Measurements from ENCODE around the gene NINJ1.

The NINJ1 gene

DNA sequence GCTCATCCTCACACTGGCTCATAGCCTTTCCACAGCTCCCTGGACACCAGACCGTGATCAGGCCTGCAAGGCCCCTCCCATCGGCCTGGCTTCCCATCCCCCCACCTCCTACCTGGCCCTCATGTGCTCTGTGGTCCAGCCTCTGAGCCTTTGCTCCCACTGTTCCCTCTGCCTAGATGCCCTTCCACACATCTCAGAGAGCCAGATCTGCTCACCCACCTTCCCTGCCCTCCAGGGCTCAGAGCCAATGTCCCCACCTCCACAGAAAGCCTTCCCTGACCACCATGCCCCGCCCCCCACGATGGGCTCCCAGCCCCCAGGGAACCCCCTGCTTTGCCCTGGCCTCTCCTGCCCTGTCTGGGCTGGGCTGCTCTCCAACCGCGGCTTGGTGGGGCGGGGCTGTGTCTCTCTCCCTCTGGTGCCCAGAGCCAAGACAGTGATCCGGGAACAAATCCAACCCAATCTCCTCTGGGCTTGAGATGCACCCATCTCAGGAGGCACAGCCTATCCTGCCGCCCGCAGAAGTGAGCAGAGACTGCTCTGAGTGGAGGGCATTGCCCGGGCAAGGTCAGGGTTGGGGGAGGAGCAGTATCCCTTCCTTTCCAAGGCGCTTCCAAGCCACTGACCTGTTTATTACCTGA is 1.6 kb downstream of the NINJ1 start:
- DNase-seq, result no peak

DNA sequence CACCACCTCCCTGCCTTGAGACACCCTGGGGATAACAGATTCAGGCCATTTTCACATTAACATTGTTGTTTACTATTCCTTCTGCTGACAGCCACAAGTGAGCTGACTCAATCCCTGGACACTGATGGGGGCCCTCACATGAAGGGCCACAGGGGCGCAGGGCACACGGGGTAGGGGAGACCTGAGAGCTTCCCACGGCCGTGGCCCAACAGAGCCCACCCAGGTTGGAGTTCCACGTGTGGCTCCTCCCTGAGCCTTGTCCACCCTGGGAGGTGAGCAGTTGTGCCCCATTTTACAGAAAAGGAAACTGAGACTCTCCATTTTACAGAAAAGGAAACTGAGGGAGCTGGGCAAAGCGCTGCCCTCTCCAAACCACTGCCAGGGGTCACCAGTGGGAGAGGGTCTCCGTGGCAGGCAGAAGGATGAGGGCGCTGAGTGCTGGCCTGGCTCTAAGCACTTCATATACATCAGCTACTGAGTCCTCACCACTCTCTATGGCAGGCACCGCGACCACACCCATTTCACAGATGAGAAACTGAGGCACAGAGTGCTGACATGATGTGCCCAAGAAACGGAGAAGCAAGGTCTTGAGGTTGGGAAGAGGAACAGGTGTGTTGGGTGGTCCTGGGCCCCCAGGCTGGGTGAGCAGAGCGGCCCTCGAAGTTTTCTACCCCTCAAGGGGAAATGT is 2.3 kb downstream of the NINJ1 start:
- DNase-seq, result no peak

DNA sequence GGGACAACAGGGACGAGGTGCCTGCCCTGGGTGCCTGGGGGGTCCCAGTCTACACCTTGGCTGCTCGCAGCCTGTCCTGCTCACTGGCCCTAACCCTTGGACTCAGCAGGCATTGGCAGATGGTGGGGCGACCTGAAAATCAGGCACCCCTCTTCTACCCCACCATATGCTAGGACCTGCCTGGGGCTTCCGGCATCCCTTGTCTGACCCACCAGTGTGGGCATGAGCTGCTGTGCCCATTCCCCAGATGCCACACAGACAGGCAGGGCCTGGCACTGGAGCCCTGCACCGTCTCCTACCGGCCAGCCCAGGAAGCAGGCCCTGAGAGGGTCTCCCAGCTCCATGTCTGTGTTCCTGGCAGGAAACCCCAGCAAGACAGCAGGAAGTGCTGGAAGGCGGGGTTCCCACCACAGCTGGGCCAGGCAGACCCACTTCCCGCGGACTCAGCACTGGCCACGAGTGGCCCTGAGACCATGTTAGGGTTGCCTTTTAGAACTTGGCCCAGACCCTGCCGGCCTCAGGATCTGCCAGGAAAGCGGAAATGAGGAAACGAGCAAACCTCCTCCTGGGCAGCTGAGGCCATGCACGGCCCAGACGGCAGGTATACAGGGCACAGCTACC is 3.1 kb downstream of the NINJ1 start:
- DNase-seq, result no peak

DNA sequence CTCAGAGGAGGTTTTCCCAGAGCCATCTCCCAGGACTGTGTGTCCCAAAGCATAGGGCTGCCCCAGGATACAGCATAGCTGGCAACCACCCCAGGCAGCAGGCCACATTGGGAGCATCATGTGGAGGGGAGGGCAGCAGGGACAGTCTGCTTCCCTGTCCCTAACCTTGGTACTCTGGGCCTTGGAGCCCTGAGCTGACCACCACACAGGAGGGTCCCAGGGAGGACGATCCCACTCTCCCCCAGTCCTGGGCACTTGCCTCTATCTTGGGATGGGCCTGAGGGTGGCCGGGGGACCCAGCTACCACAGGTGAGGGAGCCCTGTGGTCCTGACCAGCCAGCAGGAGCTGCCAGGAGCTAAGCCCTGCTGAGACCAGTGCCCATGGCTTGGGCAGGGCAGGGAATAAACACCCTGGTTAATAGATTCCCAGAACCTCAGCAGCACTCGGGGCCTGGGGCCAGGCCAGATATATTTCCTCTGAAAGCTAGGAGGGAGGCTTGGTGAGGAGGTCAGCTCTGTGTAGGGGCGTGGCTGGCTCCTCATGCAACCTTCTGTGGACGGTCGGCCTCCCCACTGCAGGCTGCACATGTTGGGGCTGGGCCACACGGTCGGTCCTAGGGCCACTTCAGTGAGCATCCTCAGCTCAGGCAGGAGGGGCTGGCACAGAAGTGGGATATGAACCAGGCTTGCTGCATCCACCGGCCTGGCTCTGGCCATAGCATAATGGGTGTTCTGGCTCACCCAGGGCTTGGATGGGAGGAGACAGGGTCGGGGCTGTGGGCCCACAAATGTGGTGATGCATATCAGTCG is 4.2 kb downstream of the NINJ1 start:
- DNase-seq, result no peak

DNA sequence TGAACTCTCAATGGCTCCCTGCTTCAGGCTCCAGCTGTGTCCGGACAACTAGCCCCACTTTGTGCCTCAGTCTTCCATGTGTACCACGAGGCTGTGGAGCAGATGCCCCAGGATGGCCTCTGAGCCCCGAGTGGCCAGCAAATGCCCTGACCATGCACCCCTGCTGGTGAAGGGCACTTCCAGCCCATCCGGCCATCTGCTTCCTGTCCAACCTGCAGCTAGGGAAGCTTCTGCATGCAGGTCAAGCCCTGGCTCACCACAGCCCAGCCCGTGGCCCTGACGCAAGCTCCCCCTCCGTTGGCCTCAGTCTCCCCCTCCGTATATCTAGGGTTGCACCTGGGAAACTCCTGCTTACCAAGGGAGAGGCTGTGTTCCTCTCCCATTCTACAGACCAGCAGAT is 4.8 kb downstream of the NINJ1 start:
- no peak for DNase-seq

DNA sequence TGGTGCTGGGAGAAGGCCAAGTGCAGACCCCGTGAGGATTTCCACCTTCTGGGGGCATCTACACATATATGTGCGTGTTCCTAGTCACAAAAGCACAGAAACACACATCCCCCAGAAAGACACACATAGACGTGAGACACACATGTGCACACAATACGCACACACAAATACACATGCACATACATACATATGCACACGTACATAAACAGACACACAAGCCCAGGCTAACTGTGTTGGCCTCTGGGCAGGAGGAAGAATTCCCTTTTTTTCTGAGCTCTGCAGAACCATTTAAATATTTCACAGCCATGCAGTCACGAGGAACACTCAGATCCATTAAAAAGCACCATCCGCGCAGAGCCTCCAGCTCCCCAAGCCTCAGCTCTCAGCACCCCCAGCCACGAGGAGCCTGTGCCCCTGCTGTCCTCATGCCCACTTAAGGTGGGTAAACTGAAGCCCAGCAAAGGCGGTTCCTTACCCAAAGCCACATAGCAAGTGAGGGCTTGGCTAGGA is 5.3 kb downstream of the NINJ1 start:
- DNase-seq, result no peak

DNA sequence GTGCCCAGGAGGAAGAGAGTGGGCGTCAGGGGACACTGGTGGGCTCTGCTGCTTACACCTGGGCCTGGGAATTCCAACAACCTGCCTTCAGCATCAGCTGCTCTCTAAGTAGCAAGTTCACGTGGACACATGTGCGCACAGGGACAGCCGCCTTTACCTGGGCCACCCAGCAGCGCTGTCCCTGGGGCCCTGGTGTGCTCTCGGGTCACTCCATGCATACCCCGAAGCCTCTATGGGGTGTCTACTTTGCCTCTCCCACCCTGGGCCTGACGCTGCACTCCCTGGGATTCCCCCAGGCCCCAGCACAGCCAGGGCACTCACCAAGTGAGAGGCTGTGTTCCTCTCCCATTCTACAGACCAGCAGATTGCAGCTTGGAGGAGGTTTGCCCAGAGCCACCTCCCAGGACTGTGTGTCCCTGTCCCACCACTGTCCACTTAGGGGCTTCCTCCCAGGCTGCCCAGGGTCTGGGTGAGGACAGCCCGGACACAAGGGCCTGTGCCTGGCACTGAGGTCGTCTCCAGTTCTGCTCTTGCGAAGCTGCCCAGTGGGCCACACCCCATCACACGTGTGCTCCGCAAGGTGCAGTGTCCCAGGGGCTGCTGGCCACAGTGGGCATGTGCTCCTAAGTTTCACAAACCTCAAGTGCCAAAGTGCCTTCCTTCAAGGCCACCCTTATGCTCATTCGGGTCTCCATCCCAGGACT is 5.9 kb downstream of the NINJ1 start:
- no peak for DNase-seq

DNA sequence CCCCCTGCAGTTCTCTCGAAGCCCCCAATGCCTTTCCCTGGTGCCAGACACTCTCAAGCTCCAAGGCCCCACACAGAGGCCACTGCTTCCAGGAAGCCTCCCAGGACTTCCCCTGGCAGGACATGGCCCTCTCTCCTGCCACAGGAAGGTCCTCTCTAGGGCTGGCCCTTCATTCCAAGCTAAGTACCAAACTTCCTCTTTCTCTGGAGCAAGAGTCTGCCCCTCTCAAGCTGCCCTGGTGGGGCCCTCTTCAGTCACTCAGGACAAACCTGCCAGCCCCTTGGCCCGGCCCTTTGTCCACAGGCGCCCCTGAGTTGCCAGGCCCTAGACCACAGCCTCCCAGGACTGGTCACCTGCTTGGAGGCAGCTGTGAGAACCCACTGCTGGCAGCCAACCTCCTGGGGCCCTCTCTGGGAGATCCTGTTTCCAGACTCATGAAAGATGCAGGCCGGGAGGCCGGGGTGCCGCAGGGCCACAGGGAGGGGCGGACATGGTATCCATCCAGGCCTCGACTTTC is 6.6 kb downstream of the NINJ1 start:
- no peak for DNase-seq

DNA sequence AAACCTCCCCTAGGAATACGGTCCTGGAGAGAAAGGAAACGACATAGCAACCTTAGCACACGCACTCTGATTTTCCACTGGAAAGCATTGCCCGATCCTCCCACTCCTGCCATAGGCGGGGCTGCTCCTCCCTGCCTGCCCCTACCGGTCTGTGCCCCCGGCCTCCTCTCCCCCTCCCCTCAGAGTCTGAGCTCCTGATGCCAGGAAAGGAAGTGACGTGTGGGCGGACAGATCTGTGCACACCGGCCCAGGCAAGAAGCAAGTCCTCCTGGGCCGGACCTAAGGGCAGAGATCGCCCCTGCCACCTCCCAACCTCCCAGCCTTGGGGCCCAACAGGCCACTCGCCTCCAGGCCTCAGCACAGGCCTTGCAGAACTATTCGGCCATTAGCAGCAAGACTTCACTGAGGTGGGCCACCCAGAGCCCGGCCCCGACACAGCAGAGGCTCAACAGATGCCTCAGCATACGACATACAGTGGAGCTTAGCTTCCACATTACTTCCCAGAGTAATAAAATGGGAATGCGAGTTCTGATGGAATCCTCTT is 7.2 kb downstream of the NINJ1 start:
- no peak for DNase-seq

DNA sequence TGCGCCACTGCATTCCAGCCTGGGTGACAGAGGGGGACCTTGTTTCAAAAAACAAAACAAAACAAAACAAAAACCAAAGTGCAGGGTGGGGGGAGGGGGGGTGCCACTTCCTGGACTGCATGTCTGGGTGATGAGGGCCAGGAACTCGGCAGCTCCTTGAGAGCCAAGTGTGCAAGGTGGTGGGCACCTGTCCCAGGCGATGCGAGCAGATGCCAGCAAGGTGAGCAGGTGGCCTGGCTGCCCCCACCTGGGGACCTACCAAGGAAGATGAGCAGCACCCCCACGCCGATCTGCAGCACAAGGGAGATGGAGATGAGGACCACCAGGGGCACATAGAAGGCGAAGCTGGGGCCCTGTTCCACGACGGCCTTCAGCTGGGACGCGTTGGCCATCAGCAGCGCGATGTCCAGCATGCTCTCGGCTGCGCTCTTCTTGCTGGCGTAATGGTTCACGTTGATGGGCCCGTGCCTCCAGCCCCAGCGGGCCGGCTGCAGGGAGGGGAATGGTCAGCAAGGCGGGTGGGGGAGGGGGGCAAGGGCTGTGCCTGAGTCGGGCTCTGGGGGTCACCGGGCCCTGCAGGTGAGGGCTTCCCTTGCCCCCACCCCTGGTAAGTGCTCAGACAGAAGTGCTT is 7.8 kb downstream of the NINJ1 start:
- DNase-seq, result no peak

DNA sequence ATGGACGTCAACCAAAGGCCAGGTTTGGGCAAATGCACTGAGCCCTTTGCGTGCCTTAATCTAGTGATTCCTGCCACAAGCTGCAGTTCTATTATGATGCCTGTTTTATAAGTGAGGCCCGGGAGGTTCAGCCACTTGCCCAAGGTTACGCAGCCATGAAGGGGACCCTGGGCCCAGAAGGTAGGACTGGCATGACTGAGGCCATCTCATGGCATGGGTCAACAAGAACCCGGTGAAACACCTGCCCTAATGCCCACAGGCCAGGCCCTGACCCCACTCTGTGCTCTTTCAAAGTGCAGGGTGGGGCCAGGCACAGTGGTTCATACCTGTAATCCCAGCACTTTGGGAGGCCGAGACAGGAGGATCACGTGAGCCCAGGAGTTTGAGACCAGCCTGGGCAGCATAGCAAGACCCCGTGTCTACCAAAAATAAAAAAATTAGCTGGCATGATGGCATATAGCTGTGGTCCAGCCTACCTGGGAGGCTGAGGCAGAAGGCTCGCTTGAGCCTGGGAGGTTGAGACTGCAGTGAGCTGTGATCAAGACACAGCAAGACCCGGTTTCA is 8.6 kb downstream of the NINJ1 start:
- no peak for DNase-seq

DNA sequence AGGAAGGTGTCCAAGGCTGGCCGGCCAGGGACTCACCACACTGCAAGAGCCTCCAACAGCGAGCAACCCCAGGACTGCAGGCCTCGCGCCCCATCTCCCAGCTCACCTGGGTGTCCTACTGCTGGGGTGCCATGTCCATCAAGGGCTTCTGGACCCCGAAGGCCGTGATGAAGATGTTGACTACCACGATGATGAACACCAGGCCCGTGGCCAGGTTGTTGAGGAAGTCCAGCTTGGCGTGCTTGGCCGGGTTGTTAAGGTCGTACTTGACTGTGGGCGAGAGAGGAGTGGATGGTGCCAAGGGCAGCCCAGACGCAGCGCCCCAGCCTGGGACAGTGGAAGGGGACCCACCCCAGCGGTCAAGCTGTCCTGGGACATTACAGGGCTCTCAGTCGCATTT is 9.3 kb downstream of the NINJ1 start:
- no peak for DNase-seq

DNA sequence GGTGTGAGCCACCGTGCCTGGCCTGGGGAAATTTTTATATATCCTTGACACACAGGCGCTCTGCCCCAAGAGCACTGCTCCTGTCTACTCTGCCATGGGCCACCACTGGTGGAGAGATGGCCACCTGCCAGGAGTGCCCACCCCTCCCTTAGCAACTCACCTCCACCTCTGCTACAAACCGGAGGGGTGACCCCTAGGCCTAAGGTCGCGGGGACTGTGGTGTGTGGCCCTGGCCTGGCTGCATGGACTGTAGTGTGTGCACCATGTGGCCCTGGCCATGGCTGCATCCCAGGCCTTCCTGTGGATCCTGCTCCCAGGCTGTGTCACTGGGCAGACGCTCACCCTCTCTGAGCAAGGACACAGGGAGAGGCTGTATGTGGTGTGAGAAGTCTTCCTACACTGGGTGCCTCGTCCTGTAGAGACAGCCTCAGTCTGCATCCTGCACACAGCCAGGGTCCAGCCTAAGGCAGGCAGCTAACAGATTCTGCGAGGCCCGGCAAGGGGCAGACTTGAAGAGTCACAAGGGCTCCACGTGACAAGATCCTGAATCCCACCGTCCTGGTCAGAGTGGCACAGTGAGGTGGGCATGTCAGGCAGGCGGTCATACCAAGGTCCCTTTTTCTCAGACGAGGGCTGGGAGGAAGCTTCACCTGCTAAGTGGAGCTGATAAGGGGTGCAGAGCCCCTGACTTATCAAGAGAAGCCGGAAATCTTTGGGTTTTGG is 10.3 kb downstream of the NINJ1 start:
- DNase-seq, result no peak

DNA sequence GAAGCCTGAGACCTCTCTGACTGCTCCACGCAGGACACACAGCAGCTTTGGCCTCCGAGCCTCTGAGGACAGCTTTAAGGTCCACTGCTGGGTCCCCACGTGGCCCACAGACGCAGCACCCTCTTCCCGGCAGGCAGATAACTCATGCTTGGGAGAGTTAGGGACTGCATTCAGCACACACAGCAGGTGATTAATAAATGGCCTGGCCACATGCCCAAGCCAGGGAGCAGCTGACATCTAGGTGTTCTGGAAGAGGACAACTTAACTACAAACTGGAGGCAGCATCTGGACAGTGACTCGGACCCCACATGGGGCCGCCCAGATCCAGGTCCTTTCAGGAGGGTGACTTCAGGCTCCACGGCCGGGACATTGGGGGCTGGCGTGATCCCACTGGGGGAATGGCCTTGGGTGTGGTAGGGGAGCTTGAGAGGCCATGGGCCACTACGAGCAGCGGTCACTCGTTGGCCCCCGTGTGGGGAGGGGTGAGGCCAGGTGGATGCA is 11.3 kb downstream of the NINJ1 start:
- DNase-seq, result no peak

DNA sequence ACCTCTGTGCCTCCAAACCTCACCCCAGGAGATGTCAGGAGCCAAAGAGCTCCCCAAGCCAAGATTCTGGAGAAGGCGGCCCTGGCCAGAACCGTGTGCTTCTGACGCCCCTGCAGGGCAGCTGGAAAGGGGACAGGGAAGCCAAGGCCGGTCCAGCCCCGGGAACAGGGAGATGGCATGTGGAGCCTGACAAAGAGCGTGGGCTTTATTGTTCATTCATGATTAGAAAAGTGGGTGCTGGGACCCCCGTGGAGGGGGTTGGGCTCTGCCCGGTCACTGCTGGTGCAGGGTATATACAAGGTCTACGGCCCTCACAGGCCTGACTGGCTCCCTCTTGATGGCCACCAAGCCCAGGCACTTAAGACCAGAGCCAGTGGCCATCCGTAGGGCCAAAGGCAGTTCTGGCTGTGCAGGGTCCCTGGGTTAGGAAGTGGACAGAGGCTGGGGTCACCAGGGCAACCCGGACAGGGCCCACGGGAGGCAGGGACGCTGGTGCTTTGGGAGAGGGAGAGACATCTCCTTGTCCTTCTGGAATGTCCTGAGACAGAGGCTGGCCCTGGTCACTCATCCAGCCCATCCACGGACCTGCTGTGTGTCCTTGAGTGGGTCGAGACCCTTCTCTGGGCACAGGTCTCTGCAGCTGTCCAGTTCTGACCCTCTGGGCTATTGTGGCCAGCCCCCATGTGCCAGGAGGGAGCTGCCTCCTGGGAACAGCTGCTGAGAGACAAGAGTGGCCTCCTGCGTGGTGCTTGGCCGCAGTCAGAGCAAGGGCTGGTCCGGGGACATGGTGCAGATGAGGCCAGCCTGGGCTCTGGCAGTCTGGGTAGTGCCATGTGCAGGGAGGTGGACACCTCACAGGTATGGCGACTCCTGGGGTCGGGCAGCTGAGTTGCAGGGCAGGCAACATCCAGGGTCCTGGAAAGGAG is 12.5 kb downstream of the NINJ1 start:
- DNase-seq, result no peak

DNA sequence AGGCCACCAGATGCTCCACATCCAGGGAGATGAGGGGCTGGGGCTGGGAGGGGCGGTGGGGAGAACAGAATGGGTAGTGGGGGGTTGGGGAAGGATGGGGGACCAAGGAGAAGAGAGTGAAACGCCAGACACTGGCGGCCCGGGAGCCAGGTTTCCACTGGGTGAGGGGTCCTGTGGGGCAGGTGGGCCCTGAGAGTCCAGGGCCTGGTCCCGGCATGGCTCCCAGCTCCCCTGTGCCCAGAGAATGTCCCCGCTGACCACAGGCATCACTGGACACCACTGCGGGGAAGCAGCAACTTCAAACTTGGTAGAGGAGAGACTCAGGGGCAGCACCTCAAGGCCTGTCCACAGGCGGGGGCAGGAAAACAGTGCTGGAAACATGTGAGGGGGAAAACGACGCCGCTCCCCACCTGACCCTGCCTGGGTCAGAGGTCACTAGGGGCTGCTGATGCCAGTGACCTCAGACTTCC is 13.2 kb downstream of the NINJ1 start:
- no peak for DNase-seq

DNA sequence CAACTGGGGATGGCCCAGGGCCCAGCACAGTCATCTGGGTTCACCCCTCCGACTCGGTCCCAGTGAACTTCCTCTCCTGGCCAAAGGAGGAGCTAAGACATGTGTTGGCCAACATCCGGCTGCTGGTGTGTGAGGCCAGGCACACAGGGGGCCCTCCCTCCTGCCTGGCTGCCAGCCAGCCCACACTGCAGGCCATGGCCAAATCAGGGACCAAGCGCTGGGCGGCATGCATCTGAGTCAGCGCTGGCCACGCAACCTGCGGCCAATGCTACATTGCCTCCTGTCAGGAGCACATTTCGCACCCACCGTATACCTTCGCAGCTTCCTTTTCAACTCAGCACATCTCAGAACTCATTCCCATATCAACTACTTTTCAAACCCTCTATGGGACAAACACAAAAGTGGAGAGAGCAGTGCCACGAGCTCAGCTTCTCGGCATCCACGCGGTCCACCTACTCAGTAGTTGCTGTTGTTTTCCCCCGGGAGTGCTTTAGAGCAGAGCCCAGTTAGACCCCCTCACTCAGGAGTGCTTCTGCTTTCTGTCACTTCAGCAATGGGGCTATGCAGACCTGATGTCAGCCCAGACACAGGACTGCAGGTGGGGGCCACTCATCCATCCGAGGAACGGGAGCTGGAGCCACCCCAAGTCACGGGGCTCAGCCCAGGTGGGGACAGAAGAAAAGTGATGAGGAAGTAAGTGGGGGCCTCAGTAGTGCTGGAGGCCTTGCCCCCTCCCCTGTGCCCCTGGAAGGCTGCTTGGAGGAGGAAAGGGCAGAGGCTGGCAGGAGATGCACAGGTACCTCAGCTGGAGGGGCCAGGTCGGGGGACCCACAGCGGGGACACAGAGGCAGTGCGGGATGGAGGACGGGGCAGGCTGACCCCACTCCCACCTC is 13.9 kb downstream of the NINJ1 start:
- no peak for DNase-seq

DNA sequence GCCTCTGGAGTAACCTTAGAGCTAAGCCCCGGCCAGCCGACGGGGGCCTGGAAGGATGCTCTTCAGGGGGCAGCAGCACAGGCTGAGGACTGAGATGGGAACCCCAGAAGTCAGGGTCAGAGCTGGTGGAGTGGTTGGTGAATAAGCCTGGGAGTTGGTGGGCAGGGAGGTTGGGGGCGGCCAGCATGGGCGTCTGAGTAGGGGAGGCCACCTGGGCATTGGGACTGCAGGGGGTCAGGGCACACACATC is 14.4 kb downstream of the NINJ1 start:
- DNase-seq, result no peak

Data from cortex of kidney (tissue), 1 donor.